ENCODE results near the gene ILF3.
"Not testable (repeated sequence)": the region's sequence is repeated elsewhere in the genome, so short reads cannot be mapped to it uniquely, and the experiment has no call there.

ILF3 gene

GRCh38 chr19:10675214-10675613, 21.1 kb downstream of the ILF3 start:
- DNase-seq (ENCODE audit: low read depth in 2 of 2), result not testable (repeated sequence)

GRCh38 chr19:10677751-10678150, 23.6 kb downstream of the ILF3 start:
- no peak for DNase-seq (ENCODE audit: low read depth in 2 of 2)

DNA sequence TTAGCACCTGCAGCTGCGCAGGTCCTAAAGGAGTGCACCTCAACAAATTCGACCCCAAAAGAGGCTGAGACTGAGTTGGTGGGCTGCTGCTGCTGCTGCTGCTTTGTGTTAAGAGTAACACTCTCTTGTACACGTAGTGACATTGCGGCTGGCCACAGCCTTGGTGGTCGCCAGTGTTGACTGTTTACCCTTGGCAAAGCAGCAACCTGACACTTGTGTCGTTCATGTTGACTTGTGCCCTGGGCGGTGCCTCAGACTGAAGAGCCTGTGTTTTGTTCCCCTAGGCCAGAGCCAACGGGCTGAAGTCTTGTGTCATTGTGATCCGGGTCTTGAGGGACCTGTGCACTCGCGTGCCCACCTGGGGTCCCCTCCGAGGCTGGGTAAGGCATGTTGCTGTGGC, 24.7 kb downstream of the ILF3 start:
- no peak for DNase-seq (ENCODE audit: low read depth in 2 of 2)

- DNase-seq (ENCODE audit: low read depth in 2 of 2), result no peak
These were observed 25.6 kb downstream of the ILF3 start for GRCh38 chr19:10679743-10680142.

GRCh38 chr19:10680545-10681135, 26.5 kb downstream of the ILF3 start:
- no peak for DNase-seq (ENCODE audit: low read depth in 2 of 2)

- no peak for DNase-seq (ENCODE audit: low read depth in 2 of 2)
These were observed 27.5 kb downstream of the ILF3 start for GRCh38 chr19:10681658-10682057.

GRCh38 chr19:10682397-10683063, 28.4 kb downstream of the ILF3 start:
- no peak for DNase-seq (ENCODE audit: low read depth in 2 of 2)

DNA sequence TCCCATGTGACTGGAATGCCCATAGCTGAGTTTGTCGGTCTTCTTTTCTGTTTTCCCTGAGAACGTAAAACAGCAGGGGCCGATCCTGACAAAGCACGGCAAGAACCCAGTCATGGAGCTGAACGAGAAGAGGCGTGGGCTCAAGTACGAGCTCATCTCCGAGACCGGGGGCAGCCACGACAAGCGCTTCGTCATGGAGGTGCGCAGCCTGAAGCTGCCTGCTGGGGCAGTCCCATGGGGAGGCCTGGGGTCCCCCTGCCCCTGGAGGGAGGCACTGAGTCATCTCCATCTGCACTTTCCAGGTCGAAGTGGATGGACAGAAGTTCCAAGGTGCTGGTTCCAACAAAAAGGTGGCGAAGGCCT, 28.9 kb downstream of the ILF3 start:
- no peak for DNase-seq (ENCODE audit: low read depth in 2 of 2)

- DNase-seq (ENCODE audit: low read depth in 2 of 2), result no peak
These were observed 29.4 kb downstream of the ILF3 start for GRCh38 chr19:10683582-10683981.

- no peak for DNase-seq (ENCODE audit: low read depth in 2 of 2)
These were observed 31.1 kb downstream of the ILF3 start for GRCh38 chr19:10685210-10685609.

- no peak for DNase-seq (ENCODE audit: low read depth in 2 of 2)
These were observed 32.0 kb downstream of the ILF3 start for GRCh38 chr19:10686193-10686592.

- DNase-seq (ENCODE audit: low read depth in 2 of 2), result no peak
These were observed 32.7 kb downstream of the ILF3 start for GRCh38 chr19:10686661-10687517.

DNA sequence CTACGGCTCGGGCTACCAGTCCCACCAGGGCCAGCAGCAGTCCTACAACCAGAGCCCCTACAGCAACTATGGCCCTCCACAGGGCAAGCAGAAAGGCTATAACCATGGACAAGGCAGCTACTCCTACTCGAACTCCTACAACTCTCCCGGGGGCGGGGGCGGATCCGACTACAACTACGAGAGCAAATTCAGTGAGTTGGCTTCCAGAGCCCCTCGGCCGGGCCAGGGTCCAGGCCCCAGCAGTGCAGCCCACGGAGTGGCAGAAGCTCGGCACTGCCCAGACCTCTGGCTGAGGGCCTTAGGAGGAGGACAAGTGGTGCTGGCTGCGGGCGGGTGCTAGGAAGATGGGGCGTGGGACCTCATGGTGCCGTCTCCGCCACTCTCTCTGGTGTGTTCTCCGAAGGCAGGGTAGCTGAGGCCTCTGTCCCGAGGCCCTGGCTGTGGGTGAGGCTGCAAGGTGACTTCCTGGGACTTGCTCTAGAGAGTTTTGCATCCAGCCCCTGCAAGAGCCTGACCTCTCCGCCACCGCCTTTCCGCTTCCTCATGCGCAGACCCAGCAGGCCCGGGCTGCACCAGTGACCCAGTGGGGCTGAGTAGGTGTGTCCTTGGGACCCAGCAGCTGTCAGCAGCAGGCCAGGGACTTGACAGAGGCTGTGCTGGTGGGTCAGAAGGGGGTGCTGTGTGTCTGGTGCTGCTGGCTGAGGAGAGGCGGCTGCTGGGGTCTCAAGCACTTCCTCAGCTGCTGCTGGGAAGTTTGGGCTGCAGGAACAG, 33.6 kb downstream of the ILF3 start:
- no peak for DNase-seq (ENCODE audit: low read depth in 2 of 2)

DNA sequence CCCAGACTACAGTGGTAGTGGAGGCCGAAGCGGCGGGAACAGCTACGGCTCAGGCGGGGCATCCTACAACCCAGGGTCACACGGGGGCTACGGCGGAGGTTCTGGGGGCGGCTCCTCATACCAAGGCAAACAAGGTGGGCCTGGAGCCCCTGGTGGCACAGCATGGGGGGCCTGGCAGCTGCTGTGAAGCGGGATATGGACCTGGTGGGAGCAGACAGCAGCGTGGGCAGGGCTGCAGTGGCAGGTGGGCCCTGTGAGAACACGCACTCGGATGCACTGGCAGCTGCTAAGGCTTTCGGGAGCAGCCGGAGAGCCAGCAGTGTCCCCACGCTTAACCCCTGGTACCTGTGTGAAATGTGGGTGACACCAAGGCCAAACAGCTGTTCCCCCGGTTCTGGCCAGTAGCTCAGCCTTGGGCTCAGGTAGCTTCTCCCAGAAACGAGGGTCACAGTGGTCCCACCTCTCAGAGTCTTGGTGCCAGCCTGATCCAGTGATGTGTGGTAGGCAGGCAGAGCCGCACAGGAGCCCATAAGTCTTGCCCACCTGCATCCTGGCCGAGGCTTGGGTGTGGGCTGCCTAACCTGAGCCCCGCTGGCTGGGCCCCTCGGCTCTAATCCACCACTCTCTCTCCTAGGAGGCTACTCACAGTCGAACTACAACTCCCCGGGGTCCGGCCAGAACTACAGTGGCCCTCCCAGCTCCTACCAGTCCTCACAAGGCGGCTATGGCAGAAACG, 34.6 kb downstream of the ILF3 start:
- no peak for DNase-seq (ENCODE audit: low read depth in 2 of 2)

DNA sequence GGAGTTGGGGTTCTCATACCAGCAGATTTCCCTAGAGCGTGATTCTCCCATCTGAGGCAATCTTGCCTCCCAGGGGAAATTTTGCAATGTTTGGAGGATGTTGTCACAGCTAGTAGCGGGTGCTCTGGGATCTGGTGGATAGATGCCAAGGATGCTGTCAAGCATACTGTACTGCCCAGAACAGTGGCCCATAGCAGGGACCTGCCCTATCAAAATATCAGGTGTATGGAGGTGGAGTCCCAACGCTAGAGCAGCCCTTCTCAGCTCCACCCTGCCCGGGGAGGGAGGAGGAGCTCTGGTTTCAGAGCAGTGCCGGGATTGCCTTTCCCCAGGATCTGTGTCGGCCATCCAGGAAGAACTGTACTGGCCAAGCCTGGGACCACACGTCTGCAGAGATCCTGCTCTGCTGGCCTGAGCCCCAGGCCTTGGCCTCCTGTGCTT, 36.2 kb downstream of the ILF3 start:
- no peak for DNase-seq (ENCODE audit: low read depth in 2 of 2)

- no peak for DNase-seq (ENCODE audit: low read depth in 2 of 2)
These were observed 37.2 kb downstream of the ILF3 start for GRCh38 chr19:10691178-10691881.

- no peak for DNase-seq (ENCODE audit: low read depth in 2 of 2)
These were observed 37.7 kb downstream of the ILF3 start for GRCh38 chr19:10691883-10692282.

- DNase-seq (ENCODE audit: low read depth in 2 of 2), result no peak
These were observed 38.6 kb downstream of the ILF3 start for GRCh38 chr19:10692673-10693264.

GRCh38 chr19:10694706-10695307, 40.7 kb downstream of the ILF3 start:
- DNase-seq (ENCODE audit: low read depth in 2 of 2), result no peak
